IMR-90 (cell line): ENCODE data around the gene CBFA2T3. TPM values are rescaled to one million over a fixed set of nuclear protein-coding genes. Genes with fewer than 3 reads are reported as not detected.
A peak's percentile ranks its signal among the peaks of the same experiment; 100 is the strongest.

Experiments used
- ATAC-seq: fragments of 200-7000 bp; cut with Tn5 transposase; 2 replicates; pipeline ENCODE4 v1.9.1; 2020; ENCODE audit warnings: low read depth, mild to moderate bottlenecking, moderate library complexity
- BruUV-seq: library from RNA; stranded (reverse); fragments of 400-500 nt; replicated peaks from 2 replicates; lab custom pipeline; 2021; lab: Mats Ljungman, UMichigan
- CTCF ChIA-PET: fragments of 300-600 bp; formaldehyde crosslinking; extraction: SDS; loops from one replicate; lab custom pipeline; 2021; ENCODE audit warnings: antibody characterized with exemption; lab: Yijun Ruan, JAX
- POLR2A ChIA-PET: fragments of 300-600 bp; sonication (Branson Sonifier 250); formaldehyde crosslinking; loops from one replicate; lab custom pipeline; 2022; ENCODE audit warnings: antibody characterized with exemption; ENCODE audit not compliant: unreplicated experiment; lab: Charles Lee
- DNase-seq: peaks from one replicate; pipeline ENCODE4 v3.0.0; 2013
- H2AFZ ChIP-seq: replicated peaks from 2 replicates; pipeline ENCODE3; 2013; ENCODE audit warnings: low read length, mild to moderate bottlenecking; ENCODE audit not compliant: poor library complexity
- H2AK5ac ChIP-seq: 2 replicates; pipeline ENCODE4 v1.6.1; 2013; ENCODE audit warnings: low read depth, low read length, inconsistent platforms
- H2AK9ac ChIP-seq: replicated peaks from 2 replicates; pipeline ENCODE3; 2013; ENCODE audit warnings: mild to moderate bottlenecking, low read depth, low read length, moderate library complexity; ENCODE audit not compliant: poor library complexity
- H2BK120ac ChIP-seq: 2 replicates; pipeline ENCODE4 v1.6.1; 2013; ENCODE audit warnings: low read depth, low read length, inconsistent platforms
- H2BK15ac ChIP-seq: 3 replicates; pipeline ENCODE4 v1.6.1; 2013; ENCODE audit warnings: low read depth, low read length, inconsistent platforms
- H2BK20ac ChIP-seq: 2 replicates; pipeline ENCODE4 v1.6.1; 2013; ENCODE audit warnings: low read depth, mild to moderate bottlenecking, inconsistent platforms, low read length, moderate library complexity
- H2BK5ac ChIP-seq: 2 replicates; pipeline ENCODE4 v1.6.1; 2013; ENCODE audit warnings: mild to moderate bottlenecking, low read depth, low read length, inconsistent platforms; ENCODE audit not compliant: poor library complexity, severe bottlenecking
- H3K14ac ChIP-seq: replicated peaks from 2 replicates; pipeline ENCODE4 v1.6.1; 2013; ENCODE audit warnings: low read depth, low read length, inconsistent platforms
- H3K18ac ChIP-seq: 2 replicates; pipeline ENCODE4 v1.6.1; 2013; ENCODE audit warnings: low read depth, low read length, control low read depth
- H3K23ac ChIP-seq: 2 replicates; pipeline ENCODE4 v1.6.1; 2013; ENCODE audit warnings: low read depth, low read length, inconsistent platforms
- H3K27ac ChIP-seq: 2 replicates; pipeline ENCODE4 v1.5.1; 2013; ENCODE audit warnings: mild to moderate bottlenecking, control low read depth, low read length; ENCODE audit not compliant: insufficient read depth
- H3K27me3 ChIP-seq: 2 replicates; pipeline ENCODE4 v1.6.1; 2013; ENCODE audit warnings: low read length; ENCODE audit not compliant: control insufficient read depth, insufficient read depth
- H3K36me3 ChIP-seq: 2 replicates; pipeline ENCODE4 v1.6.1; 2013; ENCODE audit warnings: low read length, mixed read lengths; ENCODE audit not compliant: control insufficient read depth, insufficient read depth
- H3K4ac ChIP-seq: 2 replicates; pipeline ENCODE4 v1.6.1; 2013; ENCODE audit warnings: low read depth, low read length, inconsistent platforms
- H3K4me1 ChIP-seq: 2 replicates; pipeline ENCODE4 v1.6.1; 2013; ENCODE audit warnings: low read length, mixed read lengths; ENCODE audit not compliant: control insufficient read depth, insufficient read depth
- H3K4me2 ChIP-seq: 2 replicates; pipeline ENCODE4 v1.6.1; 2013; ENCODE audit warnings: low read depth, mild to moderate bottlenecking, control low read depth, low read length, moderate library complexity
- H3K4me3 ChIP-seq: 2 replicates; pipeline ENCODE4 v1.5.1; 2013; ENCODE audit warnings: low read depth, mild to moderate bottlenecking, control low read depth, low read length, moderate library complexity; ENCODE audit not compliant: insufficient read depth
- H3K56ac ChIP-seq: 2 replicates; pipeline ENCODE4 v1.6.1; 2013; ENCODE audit warnings: low read length, inconsistent platforms; ENCODE audit not compliant: insufficient read depth; ENCODE audit errors: extremely low read depth
- H3K79me1 ChIP-seq, 2 experiments: 2 replicates each; pipeline ENCODE4 v1.6.1; 2013; ENCODE audit warnings: low read length in 2 of 2, inconsistent platforms in 1 of 2, low read depth in 1 of 2
- H3K9ac ChIP-seq: 2 replicates; pipeline ENCODE4 v1.6.1; 2013; ENCODE audit warnings: low read depth, low read length, control low read depth
- H3K9me1 ChIP-seq: 2 replicates; pipeline ENCODE4 v1.6.1; 2013; ENCODE audit warnings: low read length, inconsistent platforms; ENCODE audit not compliant: insufficient read depth
- H3K9me3 ChIP-seq: 2 replicates; pipeline ENCODE4 v1.6.1; 2013; ENCODE audit warnings: low read length; ENCODE audit not compliant: control insufficient read depth, insufficient read depth
- H4K20me1 ChIP-seq: 2 replicates; pipeline ENCODE4 v1.6.1; 2013; ENCODE audit warnings: low read length, inconsistent platforms; ENCODE audit not compliant: insufficient read depth
- H4K5ac ChIP-seq: 2 replicates; pipeline ENCODE4 v1.6.1; 2013; ENCODE audit warnings: mild to moderate bottlenecking, low read depth, low read length, control low read depth
- H4K8ac ChIP-seq, 2 experiments: 2 replicates each; pipeline ENCODE4 v1.6.1; 2013; ENCODE audit warnings: low read depth in 2 of 2, low read length in 2 of 2, control low read depth in 1 of 2, inconsistent platforms in 1 of 2
- H4K91ac ChIP-seq: 2 replicates; pipeline ENCODE4 v1.6.1; 2013; ENCODE audit warnings: low read depth, low read length, inconsistent platforms; ENCODE audit not compliant: insufficient read depth
- BHLHE40 ChIP-seq: fragments of 150-350 bp; IDR thresholded peaks from 2 replicates; pipeline ENCODE4 v1.6.1; 2016; ENCODE audit warnings: mild to moderate bottlenecking, low read depth, low read length
- CTCF ChIP-seq: conservative IDR thresholded peaks from 2 replicates; pipeline ENCODE4 v1.5.1; 2012; ENCODE audit warnings: mild to moderate bottlenecking, low read depth, low read length, improper control_type of control experiment
- ELK1 ChIP-seq: fragments of 150-350 bp; IDR thresholded peaks from 2 replicates; pipeline ENCODE4 v1.6.1; 2016; ENCODE audit warnings: low read depth, mild to moderate bottlenecking, low read length, moderate library complexity, borderline replicate concordance
- FOS ChIP-seq: fragments of 150-350 bp; IDR thresholded peaks from 2 replicates; pipeline ENCODE4 v1.6.1; 2016; ENCODE audit warnings: low read depth, low read length
- MAFK ChIP-seq: IDR thresholded peaks from 2 replicates; pipeline ENCODE4 v1.6.1; 2012; ENCODE audit warnings: low read depth, low read length, improper control_type of control experiment
- POLR2A ChIP-seq: IDR thresholded peaks from 2 replicates; pipeline ENCODE4 v1.6.1; 2012; ENCODE audit warnings: mild to moderate bottlenecking, low read depth, low read length
- RAD21 ChIP-seq: IDR thresholded peaks from 2 replicates; pipeline ENCODE4 v1.6.1; 2012; ENCODE audit warnings: low read length, improper control_type of control experiment
- RFX5 ChIP-seq: IDR thresholded peaks from 2 replicates; pipeline ENCODE4 v1.8.0; 2012; ENCODE audit warnings: low read depth, mild to moderate bottlenecking, low read length, moderate library complexity
- SMC3 ChIP-seq: fragments of 150-350 bp; IDR thresholded peaks from 2 replicates; pipeline ENCODE4 v1.6.1; 2016; ENCODE audit warnings: low read depth, mild to moderate bottlenecking, antibody characterized with exemption, low read length, moderate library complexity
- USF2 ChIP-seq: fragments of 150-350 bp; IDR thresholded peaks from 2 replicates; pipeline ENCODE4 v1.6.1; 2017; ENCODE audit warnings: mild to moderate bottlenecking, antibody characterized with exemption, low read length, low read depth
- WGBS, 2 experiments: methylation state at CpG; one replicate each; pipeline versions ENCODE4 v1.1.5 to v1.1.7; 2013; ENCODE audit warnings: missing lambda C conversion rate in 2 of 2; ENCODE audit not compliant: insufficient read length in 1 of 2; ENCODE audit errors: extremely low coverage in 2 of 2; 5-methylcytosine and 5-hydroxymethylcytosine counted together
- dilution Hi-C: fragments of 300-500 bp; cut with HindIII; formaldehyde crosslinking; loops from one replicate; pipeline ENCODE4 v1.14.3; 2018; ENCODE audit warnings: low sequenced_read_pairs; ENCODE audit not compliant: unreplicated experiment
- in situ Hi-C: fragments of 300-500 bp; cut with MboI; formaldehyde crosslinking; loops from 3 replicates; pipeline ENCODE4 v1.14.3; 2019; ENCODE audit warnings: low sequenced_read_pairs, inconsistent platforms, mixed read lengths
- intact Hi-C: fragments of 100-400 bp; cut with micrococcal nuclease; formaldehyde crosslinking; loops from 2 replicates; pipeline ENCODE4 v1.10.0; 2022
- polyA plus RNA-seq, 3 experiments: library from polyadenylated mRNA; depleted of rRNA; stranded (reverse); fragments of >200 nt; gene quantifications; 2 replicates each; pipeline ENCODE4 v1.2.3, GENCODE V29; 2012; ENCODE audit warnings: low replicate concordance in 1 of 3
- total RNA-seq: library from RNA; depleted of rRNA; stranded (reverse); fragments of >200 nt; gene quantifications from 2 replicates; pipeline ENCODE4 v1.2.3, GENCODE V29; 2012

CBFA2T3 gene
- total and polyA plus RNA-seq, 2 of the 4 experiments (the other 2 are of a cell fraction), result not detected

- dilution Hi-C loops, result no loop called here
- Histone ChIP-seq H2BK5ac (no peak overlapping the region), H2AFZ (peak overlapping the region; percentile 54), H3K4ac (no peak overlapping the region), H4K5ac (no peak overlapping the region), H3K4me3 (no peak overlapping the region), H3K79me1 (no peaks in the 10 kb centered on the region), H3K4me1 (no peaks in the 10 kb centered on the region), H3K18ac (no peak overlapping the region), H3K36me3 (no peaks in the 10 kb centered on the region), H3K9me3 (no peaks in the 10 kb centered on the region), H4K8ac (no peak overlapping the region), H3K27me3 (peaks cover 73% of the 10 kb centered on the region), H2BK20ac (no peak overlapping the region), H2BK15ac (no peak overlapping the region), H3K56ac (no peak overlapping the region), H3K14ac (no peak overlapping the region), H2BK120ac (no peak overlapping the region), H3K4me2 (peak overlapping the region; percentile 69), H3K9ac (no peak overlapping the region), H2AK9ac (peak overlapping the region; percentile 13), H2AK5ac (no peak overlapping the region), H3K23ac (no peak overlapping the region), H3K9me1 (no peaks in the 10 kb centered on the region), H4K20me1 (no peaks in the 10 kb centered on the region), H3K27ac (no peak overlapping the region), H4K91ac (no peak overlapping the region)
- peak; percentile 60 for TF ChIP-seq CTCF
- TF ChIP-seq SMC3, result peak; percentile 51
- TF ChIP-seq BHLHE40, result no peak
- peak; percentile 62 for TF ChIP-seq RAD21
- TF ChIP-seq RFX5, result no peak
- TF ChIP-seq POLR2A, result no peak
- TF ChIP-seq USF2, result no peak
- no peak for TF ChIP-seq MAFK
- TF ChIP-seq FOS, result no peak
- TF ChIP-seq ELK1, result no peak
- ATAC-seq (peak; percentile 92), DNase-seq (no peak)
- BruUV-seq, result no TSS peak
- POLR2A ChIA-PET, result no interaction called here
- in situ Hi-C loops, result no loop called here
- intact Hi-C loops, result no loop called here
- WGBS, 2 experiments, result 29% methylated on average over 11 of the region's 54 CpGs; no CpG with 5 or more reads in 1 of the 2 experiments
- CTCF ChIA-PET, result no interaction called here
Observed at GRCh38 chr16:88941913-88942909, 34.8 kb downstream of the CBFA2T3 start.
